ENCODE data around the gene LMX1B.

DNA sequence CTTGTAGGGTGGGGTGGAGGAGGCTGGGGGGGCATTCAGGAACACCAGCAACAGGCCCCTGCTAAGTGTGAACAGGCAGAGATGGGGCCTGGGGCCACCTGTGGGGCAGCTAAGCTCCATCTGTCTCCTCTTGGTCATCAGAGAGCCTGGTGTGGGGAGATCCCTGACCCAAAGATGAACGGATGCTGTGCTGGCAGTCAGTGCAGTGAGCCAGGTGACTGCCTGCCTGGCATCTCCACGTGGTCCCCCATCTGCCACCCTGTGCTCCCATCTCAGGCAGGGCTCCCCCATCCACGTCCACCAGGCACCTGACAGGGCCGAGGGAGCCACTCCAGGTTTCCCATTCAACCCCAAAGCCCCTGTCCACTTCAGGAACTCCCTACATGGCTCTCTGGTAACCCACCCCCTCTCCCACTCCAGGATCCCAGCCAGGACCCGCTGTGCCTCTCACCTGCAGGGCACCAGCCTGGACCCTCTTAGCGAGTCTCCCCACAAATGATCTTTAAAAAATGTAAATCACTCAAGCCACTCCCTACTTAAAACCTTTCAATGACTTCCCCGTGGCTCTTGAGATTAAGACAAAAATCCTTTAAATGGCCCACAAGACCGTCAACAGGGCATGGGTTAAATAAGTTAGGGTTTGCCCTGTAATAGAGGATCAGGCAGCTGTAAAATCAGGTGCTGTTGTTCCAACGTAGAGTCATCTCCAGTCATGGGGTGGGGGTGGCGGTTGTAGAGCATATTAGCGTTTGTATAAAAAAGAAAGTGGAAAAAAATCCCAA, 60.8 kb downstream of the LMX1B start:
- TF ChIP-seq POLR2AphosphoS5 (IDR thresholded peaks at IDR 0.05; ENCODE audit: borderline replicate concordance, low read depth, low read length) = no peak
- TF ChIP-seq EZH2 (IDR thresholded peaks at IDR 0.05) = no peak
- no peak for TF ChIP-seq FOXP2 (optimal IDR thresholded peaks at IDR 0.05; ENCODE audit: control extremely low read depth, extremely low read length, insufficient read depth)

Measured in SK-N-MC (cell line).